HepG2 (cell line): ENCODE results near the gene MSI2.

ENCODE experiments used
- ATF7 ChIP-seq, 2 experiments: fragments of 450-650 bp in 1 of 2; sonication (generic) in 1 of 2; formaldehyde crosslinking in 1 of 2; IDR thresholded peaks; 2 replicates each; pipeline versions ENCODE4 v1.4.0 to v1.6.1; 2016 to 2020; ENCODE audit warnings: antibody characterized with exemption in 1 of 2, mild to moderate bottlenecking in 1 of 2, missing genetic modification reagents in 1 of 2
- CHD4 ChIP-seq: fragments of 200-600 bp; sonication (generic); IDR thresholded peaks from 2 replicates; pipeline ENCODE4 v1.7.0; 2017; ENCODE audit warnings: mild to moderate bottlenecking, low read length, borderline replicate concordance
- FOXP1 ChIP-seq, 2 experiments: fragments of 450-650 bp in 1 of 2; IDR thresholded peaks; 2 replicates each; pipeline ENCODE4 v1.6.1; 2017 to 2018; ENCODE audit warnings: antibody characterized with exemption in 1 of 2
- MAZ ChIP-seq, 2 experiments: sonication (generic) in 1 of 2; formaldehyde crosslinking in 1 of 2; IDR thresholded peaks; 2 replicates each; pipeline versions ENCODE4 v1.5.0 to v1.6.1; 2012 to 2020; ENCODE audit warnings: low read depth in 2 of 2, mild to moderate bottlenecking in 2 of 2, borderline replicate concordance in 1 of 2, improper control_type of control experiment in 1 of 2, low read length in 1 of 2, missing genetic modification reagents in 1 of 2, moderate library complexity in 1 of 2
- MEIS2 ChIP-seq: sonication (generic); formaldehyde crosslinking; IDR thresholded peaks from 2 replicates; pipeline ENCODE4 v1.9.0; 2021; ENCODE audit warnings: mild to moderate bottlenecking, missing genetic modification reagents
- PHB2 ChIP-seq: fragments of 450-650 bp; IDR thresholded peaks from 2 replicates; pipeline ENCODE4 v1.6.1; 2018; ENCODE audit not compliant: partially characterized antibody
- POLR2A ChIP-seq, 2 experiments: IDR thresholded peaks; 2 replicates each; pipeline ENCODE4 v1.6.1; 2011; ENCODE audit warnings: low read depth in 2 of 2, low read length in 2 of 2, mild to moderate bottlenecking in 1 of 2, moderate library complexity in 1 of 2; ENCODE audit not compliant: insufficient read depth in 1 of 2
- SIN3A ChIP-seq: IDR thresholded peaks from 2 replicates; pipeline ENCODE4 v1.6.1; 2011; ENCODE audit warnings: low read depth, mild to moderate bottlenecking, control low read depth, low read length, borderline replicate concordance
- SOX5 ChIP-seq: IDR thresholded peaks from 2 replicates; pipeline ENCODE4 v1.6.1; 2016; ENCODE audit warnings: borderline replicate concordance
- SP4 ChIP-seq: sonication (generic); formaldehyde crosslinking; IDR thresholded peaks from 2 replicates; pipeline ENCODE4 v1.8.1; 2023; ENCODE audit warnings: mild to moderate bottlenecking, missing genetic modification reagents
- TRIM24 ChIP-seq: sonication (generic); formaldehyde crosslinking; IDR thresholded peaks from 2 replicates; pipeline ENCODE4 v1.8.0; 2022; ENCODE audit warnings: mild to moderate bottlenecking, missing genetic modification reagents
- TF ChIP-seq, protein P1 (sequence below): sonication (generic); formaldehyde crosslinking; IDR thresholded peaks from 2 replicates; pipeline ENCODE4 v1.5.0; 2020; ENCODE audit warnings: mild to moderate bottlenecking, missing genetic modification reagents, moderate library complexity
- TF ChIP-seq, protein P2 (sequence below), 2 experiments: sonication (generic) in 1 of 2; formaldehyde crosslinking in 1 of 2; IDR thresholded peaks; 2 replicates each; pipeline versions ENCODE4 v1.5.1 to v1.6.1; 2011 to 2020; ENCODE audit warnings: borderline replicate concordance in 1 of 2, low read depth in 1 of 2, low read length in 1 of 2, mild to moderate bottlenecking in 1 of 2, missing genetic modification reagents in 1 of 2, moderate library complexity in 1 of 2
- TF ChIP-seq, protein P3 (sequence below): IDR thresholded peaks from 2 replicates; pipeline ENCODE4 v1.6.1; 2016

DNA sequence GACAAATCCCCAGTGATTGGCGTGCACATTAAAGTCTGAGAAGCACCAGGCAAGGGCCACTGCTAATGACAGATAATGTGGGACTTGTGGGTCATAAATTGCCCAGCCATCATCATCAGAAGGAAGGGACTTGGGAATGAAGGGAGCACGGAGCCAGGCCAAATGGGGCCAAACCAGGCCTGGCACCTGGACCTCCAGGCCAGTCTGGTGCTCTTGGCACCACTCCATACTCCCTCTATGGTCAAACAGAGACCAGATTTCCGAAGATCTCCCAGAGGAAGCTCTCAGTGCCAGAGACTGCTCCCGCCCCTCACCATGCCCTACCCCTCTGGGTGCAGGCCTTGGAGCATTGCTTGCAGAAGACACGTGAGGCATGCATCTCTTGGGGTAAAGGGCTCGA, 346.6 kb downstream of the MSI2 start:
- TF ChIP-seq, protein P1, sequence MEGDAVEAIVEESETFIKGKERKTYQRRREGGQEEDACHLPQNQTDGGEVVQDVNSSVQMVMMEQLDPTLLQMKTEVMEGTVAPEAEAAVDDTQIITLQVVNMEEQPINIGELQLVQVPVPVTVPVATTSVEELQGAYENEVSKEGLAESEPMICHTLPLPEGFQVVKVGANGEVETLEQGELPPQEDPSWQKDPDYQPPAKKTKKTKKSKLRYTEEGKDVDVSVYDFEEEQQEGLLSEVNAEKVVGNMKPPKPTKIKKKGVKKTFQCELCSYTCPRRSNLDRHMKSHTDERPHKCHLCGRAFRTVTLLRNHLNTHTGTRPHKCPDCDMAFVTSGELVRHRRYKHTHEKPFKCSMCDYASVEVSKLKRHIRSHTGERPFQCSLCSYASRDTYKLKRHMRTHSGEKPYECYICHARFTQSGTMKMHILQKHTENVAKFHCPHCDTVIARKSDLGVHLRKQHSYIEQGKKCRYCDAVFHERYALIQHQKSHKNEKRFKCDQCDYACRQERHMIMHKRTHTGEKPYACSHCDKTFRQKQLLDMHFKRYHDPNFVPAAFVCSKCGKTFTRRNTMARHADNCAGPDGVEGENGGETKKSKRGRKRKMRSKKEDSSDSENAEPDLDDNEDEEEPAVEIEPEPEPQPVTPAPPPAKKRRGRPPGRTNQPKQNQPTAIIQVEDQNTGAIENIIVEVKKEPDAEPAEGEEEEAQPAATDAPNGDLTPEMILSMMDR (CRISPR knock-in tag): no peak
- TF ChIP-seq PHB2 (no peak), ATF7 (IDR thresholded peaks at IDR 0.05) (no peak), ATF7 (CRISPR knock-in tag; IDR thresholded peaks at IDR 0.05) (no peak), MAZ (IDR thresholded peaks at IDR 0.05; ENCODE audit: borderline replicate concordance, low read depth, low read length) (no peak), MAZ (CRISPR knock-in tag; IDR thresholded peaks at IDR 0.05; ENCODE audit: low read depth) (no peak), MEIS2 (no peak), SOX5 (CRISPR knock-in tag) (no peak), CHD4 (no peak), TRIM24 (no peak), SIN3A (no peak), POLR2A (IDR thresholded peaks at IDR 0.05; ENCODE audit: insufficient read depth in 1 of 2, low read depth in 2 of 2, low read length in 2 of 2) (no peak), FOXP1 (IDR thresholded peaks at IDR 0.05) (no peak), FOXP1 (CRISPR knock-in tag; IDR thresholded peaks at IDR 0.05) (no peak), SP4 (no peak)
- TF ChIP-seq, protein P2, sequence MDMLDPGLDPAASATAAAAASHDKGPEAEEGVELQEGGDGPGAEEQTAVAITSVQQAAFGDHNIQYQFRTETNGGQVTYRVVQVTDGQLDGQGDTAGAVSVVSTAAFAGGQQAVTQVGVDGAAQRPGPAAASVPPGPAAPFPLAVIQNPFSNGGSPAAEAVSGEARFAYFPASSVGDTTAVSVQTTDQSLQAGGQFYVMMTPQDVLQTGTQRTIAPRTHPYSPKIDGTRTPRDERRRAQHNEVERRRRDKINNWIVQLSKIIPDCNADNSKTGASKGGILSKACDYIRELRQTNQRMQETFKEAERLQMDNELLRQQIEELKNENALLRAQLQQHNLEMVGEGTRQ (IDR thresholded peaks at IDR 0.05; ENCODE audit: low read depth, low read length): no peak
- TF ChIP-seq, protein P2 (CRISPR knock-in tag; IDR thresholded peaks at IDR 0.05; ENCODE audit: borderline replicate concordance): no peak
- TF ChIP-seq, protein P3, sequence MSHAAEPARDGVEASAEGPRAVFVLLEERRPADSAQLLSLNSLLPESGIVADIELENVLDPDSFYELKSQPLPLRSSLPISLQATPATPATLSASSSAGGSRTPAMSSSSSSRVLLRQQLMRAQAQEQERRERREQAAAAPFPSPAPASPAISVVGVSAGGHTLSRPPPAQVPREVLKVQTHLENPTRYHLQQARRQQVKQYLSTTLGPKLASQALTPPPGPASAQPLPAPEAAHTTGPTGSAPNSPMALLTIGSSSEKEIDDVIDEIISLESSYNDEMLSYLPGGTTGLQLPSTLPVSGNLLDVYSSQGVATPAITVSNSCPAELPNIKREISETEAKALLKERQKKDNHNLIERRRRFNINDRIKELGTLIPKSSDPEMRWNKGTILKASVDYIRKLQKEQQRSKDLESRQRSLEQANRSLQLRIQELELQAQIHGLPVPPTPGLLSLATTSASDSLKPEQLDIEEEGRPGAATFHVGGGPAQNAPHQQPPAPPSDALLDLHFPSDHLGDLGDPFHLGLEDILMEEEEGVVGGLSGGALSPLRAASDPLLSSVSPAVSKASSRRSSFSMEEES: no peak
